NCI-H510A treated with DMSO at 0.1 percent for 48 hours (cell line): ENCODE results near the gene ELSPBP1.
"Not testable (repeated sequence)": the region's sequence is repeated elsewhere in the genome, so short reads cannot be mapped to it uniquely, and the experiment has no call there.

Source experiments
- DNase-seq: peaks from one replicate; lab custom pipeline; 2025; lab: John Stamatoyannopoulos, UW

The ELSPBP1 gene

DNA sequence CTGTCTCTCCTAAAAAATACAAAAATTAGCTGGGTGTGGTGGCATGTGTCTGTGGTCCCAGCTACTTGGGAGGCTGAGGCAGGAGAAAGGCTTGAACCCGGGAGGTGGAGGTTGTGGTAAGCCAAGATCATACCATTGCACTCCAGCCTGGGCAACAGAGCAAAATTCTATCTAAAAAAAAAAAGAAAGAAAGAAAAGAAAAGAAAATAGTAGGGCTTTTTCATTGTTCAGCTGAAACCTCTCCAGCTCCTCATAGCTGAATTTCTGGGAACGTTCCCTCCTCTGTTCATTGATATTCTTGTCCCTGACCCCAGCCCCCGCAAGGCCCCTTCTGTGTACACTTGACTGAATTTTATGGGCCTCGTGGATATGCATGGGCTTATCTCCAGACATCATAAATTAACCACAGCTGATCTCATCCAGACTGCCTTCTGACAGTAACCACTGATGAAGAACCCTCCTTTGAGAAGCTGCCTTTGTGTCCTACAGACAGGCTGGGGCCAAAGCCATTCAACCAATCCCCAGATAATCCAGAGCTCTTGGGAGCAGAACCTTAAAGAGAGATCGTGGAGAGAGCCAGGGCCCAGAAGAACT is at the start of gene ELSPBP1:
Gene ELSPBP1, plus strand, starts transcription at position 424 of the 594 bp plus-strand sequence. CDS start 14,036 bp downstream, outside the sequence.
- DNase-seq = no peak

DNA sequence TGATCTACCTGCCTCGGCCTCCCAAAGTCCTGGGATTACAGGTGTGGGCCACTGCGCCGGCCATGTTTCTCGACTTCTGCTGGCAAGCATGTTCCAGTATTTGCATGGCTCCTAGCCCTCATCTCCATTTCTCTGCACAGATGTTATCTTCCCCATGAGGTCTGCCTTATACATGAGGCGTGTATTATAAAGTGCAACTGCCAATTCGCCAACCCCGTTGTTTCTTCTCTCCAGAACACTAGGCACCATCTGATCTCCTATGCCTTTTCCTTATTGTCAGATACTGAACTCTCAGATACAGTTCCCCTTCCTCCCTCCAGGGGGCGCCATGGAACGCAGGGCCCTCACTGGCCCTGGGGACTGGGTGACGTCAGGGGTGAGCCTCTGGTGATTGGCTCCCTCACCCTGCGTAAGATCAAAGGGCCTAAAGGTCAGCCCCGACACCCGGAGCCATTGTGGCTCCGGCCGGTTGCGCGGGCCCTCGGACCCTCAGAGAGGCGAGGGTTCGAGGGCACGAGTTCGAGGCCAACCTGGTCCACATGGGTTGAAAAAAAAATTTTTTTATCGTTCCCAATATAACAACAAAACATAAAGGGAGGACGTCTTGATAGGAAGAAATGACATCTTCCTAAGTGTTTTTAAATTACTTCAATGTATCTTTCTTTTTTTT is 44.4 kb upstream of the ELSPBP1 start:
- DNase-seq = not testable (repeated sequence)

DNA sequence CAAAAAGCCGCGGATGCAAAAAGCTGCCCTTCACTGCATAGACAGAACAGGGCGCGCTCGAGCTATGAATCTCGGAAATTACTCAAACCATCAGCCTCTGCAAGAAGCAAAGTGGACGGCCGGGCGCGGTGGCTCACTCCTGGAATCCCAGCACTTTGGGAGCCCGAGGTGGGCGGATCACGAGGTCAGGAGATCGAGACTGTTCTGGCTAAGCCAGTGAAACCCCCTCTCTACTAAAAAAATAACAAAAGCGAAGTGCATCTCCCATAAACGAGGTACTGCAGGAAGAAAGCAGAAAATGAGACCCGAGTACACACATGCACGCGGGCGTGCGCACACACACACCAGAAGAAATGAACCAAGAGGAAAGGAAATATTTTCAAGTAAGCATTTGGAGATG is 42.3 kb upstream of the ELSPBP1 start:
- DNase-seq = not testable (repeated sequence)

DNA sequence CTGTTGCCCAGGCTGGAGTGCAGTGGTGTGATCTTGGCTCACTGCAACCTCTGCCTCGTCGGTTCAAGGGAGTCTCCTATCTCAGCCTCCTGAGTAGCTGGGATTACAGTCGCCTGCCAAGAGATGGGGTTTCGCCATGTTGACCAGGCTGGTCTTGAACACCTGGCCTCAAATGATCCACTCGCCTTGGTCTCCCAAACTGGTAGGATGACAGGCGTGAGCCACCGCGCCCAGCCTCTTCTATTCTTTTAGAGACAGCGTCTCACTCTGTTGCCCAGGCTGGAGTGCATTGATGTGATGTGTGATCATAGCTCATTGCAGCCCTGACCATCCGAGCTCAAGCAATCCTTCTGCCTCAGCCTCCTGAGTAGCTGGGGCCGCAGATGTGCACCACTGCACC is 38.5 kb upstream of the ELSPBP1 start:
- not testable (repeated sequence) for DNase-seq

DNA sequence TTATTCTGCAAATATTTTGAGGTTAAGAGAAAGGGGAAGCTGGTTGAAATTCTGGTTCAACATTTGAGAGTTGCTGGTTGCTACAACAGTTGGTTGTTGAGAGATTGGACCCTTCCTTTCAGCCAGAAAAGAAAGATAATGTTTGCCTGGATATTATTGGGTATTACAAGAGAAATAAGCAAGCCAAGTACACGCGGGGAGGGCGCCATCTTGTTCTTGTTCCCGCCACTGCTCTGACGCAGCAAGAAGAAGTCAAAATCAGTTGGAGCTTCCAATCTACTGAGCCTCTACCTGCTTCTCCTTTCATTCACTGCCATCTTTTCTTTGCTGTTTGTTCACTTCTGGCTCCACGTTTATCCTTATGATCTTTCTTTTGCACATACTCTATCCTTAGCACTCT is 20.9 kb upstream of the ELSPBP1 start:
- no peak for DNase-seq

DNA sequence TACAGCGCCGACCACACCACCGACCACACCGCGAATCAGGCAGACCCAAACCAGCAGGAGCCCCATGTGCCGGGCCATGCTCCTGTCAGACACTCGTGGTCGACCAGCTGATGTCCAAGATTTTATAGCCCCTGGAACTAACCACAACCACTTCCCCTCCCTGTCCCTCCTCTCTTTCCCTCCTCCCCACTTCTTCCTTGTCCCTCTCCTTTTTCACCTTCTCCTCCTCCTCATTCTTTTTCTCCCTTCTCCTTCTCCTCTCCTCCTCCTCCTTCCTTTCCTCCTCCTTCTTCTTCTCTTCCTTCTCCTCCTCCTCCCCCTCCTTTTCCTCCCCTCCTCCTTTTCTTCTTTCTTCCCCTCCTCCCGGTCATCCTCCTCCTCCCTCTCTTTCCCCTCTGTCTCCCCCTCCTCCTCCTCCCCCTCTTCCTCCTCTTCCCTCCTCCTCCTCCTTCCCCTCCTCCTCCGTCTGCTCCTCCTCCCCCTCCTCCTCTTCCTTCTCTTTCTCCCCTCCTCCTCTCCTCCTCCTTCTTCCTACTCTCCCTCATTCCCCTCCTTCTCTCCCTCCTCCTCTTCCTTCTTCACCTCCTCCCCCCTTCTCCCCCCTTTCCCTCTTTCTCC is 3.1 kb upstream of the ELSPBP1 start:
- DNase-seq = no peak

DNA sequence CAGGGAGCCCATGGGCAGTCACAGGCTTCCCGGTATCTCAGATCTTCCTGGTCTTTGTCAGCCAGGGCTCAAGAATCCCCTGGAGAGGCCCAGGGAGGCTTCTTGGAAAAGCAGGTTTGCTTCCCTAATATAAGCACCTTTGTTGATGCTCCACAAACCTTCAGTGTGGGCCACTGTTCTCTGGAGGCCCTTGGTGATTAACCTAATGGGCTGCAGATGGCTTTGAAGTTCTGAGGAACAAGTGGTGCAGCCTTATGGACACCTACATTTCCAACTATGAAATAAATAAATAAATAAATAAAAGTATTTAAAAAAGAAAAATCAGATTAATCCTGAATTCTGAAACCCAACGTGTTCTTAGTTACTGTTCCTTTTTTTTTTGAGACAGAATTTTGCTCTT is 2.4 kb upstream of the ELSPBP1 start, which contains the start of gene BSPH1:
Gene BSPH1, minus strand, starts transcription at position 101 of the 400 bp plus-strand sequence. Its CDS starts 89 bp downstream, at position 12.
- no peak for DNase-seq

DNA sequence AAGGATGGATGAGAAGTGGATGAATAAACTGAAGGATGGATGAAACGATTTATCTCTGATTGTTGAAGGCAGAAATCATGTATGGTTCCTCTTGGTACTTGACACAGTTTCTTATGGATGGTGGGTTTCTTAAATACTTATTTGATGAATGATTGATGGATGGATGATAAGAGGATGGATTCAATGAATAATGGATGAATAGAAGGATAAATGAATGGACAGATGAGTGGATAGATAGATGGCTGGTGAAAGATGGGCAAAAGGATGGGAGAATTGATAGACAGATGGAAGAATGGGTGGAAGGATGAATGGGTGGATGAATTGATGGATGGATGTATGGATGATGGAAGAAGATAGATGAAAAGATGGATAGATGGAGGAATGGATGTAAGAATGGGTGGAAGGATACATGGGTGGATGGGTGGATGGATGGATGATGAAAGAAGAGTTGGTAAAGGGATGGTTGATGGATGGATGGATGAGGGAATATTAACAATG is 1.8 kb downstream of the ELSPBP1 start:
- DNase-seq = no peak

DNA sequence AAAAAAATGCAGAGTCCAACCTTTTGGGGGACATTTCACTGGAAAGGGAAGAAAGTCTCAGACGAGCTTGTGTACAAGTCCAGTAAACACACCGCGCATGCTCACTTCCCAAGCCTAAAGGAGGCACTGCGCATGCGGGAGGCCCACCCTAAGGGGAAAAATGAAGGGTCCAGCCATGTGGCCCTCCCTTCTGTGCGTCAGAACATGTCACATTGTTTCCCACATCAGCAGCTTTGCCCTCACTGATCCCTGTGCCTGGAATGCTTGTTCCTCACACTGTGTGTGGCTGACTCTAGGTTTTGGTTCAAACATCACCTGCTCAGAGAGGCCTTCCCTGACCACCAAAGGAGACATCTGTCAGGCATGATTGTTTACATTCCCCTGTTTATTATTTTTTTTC is 4.4 kb downstream of the ELSPBP1 start:
- no peak for DNase-seq

DNA sequence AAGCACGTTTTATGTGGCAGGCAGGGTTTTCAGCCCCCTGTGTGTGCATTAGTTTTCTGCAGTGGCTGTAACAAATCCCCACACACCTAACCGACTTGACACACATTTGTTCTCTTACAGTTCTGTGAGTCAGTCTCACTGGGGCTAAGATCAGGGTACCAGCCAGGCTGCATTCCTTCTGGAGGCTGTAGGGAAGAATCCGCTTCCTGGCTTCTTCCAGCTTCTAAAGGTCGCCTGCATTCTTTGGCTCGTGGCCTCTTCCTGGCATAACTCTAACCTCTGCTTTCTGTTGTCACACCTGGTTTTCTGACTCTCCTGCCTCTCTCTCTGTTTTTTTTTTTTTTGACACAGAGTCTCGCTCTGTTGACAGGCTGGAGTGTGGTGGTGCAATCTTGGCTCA is 6.4 kb downstream of the ELSPBP1 start:
- DNase-seq = no peak

DNA sequence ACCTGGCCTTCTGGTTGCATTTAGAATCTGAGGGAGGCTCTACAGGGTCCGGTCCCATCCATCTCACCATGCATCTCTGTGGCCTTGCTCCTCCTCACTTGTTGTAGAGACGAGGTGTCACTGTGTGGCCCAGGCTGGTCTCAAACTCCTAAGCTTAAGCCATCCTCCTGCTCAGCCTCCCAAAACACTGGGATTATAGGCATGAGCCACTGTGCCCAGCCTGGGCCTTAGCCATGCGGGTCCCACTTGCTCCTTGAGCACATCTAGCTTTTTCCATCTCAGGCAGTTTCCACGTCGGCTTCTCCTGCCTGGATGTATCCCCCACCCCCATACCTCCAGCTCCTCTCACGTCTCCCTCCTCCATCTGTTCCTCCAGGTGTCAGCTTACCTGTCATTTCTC is 9.8 kb downstream of the ELSPBP1 start:
- no peak for DNase-seq

DNA sequence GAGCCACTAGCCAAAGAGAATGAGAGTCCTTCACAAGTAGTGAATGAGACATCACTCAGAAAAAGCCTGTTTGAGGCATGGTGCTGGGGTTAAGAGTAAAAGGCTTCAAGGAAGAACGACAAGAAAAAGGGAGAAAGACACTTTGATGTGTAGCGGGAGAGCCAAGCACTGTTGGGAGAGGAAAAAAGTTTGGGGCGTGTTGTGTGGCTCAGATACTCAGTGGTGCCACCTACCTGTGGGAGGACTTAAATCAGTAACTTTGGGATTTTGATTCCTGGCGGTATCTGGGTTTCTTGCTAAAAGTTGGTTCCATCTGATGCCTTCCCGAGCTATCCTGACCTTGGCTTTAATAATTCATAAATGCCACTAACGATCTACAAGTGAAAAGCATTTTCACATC is 12.3 kb downstream of the ELSPBP1 start:
- DNase-seq = no peak

DNA sequence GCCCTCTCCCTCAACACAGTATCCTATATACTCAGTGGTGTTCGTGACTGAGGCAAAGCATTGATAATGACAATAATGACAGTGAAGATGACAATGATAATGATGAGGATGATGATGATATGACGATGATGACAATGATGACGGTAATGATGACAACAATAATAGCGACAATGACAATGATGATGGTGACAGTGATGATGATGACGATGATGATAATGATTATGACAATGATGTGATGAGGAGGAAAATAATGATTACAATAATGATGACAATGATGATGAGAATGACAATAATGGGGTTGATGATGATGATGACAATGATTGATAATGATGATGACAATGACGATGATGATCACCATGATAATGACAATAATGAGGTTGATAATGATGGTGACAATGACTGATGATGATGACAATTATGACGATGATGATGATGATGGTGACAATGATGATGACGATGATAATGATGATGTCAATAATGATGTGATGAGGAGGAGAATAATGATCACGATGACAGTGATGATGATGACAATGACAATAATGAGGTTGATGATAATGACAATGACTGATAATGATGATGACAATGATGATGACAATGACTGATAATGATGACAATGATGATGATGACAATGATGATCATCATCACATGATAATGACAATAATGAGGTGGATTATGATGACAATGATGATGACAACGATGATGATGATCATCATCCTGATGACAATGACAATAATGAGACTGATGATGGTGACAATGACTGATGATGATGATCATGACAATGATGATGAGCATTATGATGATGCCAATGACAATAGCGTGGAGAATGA is 16.7 kb downstream of the ELSPBP1 start:
- DNase-seq = no peak

DNA sequence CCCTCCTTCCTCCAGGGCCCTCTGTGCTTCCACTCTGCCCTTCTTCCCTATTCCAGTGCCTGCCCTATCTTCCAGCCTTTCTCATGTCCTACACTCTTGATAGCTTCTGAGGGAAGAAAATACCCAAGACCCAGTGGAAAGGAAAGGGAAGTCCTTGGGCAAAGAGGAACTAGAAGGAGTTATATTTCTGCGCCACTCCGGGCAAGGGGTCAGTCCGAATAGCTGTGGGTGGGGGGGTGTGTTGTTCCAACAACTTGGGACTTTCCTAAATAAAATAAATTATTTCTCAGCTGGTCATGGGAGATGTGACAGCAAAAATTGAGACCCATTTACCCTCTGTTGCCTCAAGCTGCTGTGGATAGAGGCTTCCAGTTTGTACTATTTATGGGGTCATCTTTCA is 26.3 kb downstream of the ELSPBP1 start:
- DNase-seq = no peak

DNA sequence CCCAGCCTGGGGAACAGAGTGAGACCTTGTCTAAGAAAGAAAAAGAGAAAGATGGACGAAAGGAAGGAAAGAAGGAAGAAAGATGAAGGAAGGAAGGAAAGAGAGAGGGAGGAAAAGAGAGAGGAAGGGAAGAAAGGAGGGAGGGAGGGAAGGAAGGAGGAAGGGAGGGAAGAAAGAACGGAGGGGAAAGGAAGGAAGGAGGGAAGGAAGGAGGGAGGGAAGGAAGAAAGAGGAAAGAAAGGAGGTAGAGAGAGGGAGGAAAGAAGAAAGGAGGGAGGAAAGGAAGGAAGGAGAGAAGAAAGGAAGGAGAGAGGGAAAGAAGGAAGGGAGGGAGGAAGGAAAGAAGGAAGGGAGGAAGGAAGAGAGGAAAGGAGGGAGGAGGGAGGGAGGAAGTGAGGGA is 28.6 kb downstream of the ELSPBP1 start:
- no peak for DNase-seq

DNA sequence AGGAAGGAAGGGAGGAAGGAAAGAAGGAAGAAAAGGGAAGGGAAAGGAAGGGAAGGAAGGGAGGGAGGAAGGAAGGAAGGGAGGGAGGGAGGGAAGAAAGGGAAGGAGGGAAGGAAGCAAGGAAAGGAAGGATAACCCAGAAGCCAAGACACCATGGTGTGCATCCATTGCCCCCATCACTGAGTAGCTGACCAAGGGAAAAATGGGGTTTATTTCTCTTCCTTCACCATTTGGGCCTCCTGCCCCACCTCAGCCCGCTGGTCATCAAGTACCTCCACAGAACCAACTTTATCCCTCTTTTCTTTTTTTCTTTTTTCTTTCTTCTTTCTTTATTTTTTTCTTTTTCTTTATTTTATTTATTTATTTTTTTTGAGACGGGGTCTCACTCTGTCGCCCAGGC is 29.1 kb downstream of the ELSPBP1 start:
- DNase-seq = no peak

DNA sequence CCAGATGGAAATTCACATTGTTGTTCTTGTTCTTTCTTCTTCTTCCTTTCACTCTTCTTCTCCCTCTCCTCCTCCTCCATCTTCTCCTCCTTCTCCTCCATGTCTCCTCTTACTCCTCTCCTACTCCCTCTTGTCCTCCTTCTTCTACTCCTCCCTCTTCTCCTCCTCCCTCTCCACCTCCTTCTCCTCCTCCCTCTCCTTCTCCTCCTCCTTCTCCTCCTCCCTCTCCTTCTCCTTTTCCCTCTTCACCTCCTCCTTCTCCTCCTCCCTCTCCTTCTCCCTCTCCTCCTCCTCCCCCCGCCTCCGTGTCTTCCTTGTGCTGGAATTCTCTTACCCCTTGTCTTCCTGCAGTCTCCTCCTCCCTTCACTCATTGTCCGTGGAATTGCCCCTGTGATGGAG is 31.0 kb downstream of the ELSPBP1 start:
- DNase-seq = no peak

DNA sequence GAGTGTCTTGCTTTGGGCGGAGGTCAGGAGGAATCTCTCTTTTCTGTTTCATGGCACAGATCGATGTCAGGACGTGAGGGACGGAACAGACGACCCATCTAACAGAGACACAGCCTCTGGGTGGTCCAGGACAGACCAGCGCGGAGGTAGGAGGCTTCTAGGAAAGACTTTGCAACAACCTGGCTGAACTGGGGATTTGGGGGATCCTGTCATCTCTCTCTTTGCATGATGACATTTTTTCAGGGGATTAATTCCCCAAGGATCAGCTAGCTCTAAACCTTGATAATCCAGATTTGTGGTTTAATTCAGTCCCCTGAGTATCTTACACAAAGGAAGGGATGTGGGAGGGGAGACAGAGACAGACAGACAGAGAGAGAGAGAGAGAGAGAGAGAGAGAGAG is 35.0 kb downstream of the ELSPBP1 start:
- no peak for DNase-seq

DNA sequence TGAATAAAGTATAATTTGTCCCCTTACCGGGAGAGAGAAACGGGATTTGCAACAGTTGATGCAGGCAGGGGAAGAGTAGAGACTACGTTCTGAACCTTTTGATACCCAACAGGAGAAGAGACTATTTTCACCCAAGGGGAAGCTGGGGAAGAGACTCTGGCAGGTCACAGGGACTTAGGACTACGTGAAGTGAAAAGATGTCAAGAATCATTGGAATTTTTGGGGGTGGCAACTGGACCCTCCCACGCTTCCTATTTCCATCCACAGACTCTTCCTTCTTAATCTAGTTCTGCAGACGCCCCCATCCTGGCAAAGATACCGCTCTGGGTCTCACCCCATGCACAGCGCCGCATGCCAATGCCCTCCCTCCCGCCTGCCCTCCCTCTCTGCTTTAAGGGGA is 35.6 kb downstream of the ELSPBP1 start:
- no peak for DNase-seq

DNA sequence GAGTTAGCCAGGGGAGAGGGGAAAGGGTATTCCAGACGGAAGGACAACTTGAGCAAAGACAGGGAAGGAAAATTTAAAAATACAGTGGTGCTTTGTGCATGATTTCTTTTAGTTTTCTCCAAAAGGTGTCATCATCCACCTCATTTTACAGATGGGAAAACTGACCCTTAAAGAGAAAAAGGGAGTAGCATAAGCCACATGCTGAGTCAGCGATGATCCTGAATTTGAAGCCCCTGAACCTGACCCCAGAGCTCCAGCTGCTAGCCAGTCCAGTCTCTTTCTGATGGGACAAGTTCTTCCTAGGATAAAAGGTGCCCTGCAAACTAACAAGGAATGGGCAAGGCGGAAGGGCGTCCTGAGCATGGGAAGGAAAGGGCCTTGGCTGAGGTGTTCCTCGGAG is 39.2 kb downstream of the ELSPBP1 start:
- DNase-seq = no peak

DNA sequence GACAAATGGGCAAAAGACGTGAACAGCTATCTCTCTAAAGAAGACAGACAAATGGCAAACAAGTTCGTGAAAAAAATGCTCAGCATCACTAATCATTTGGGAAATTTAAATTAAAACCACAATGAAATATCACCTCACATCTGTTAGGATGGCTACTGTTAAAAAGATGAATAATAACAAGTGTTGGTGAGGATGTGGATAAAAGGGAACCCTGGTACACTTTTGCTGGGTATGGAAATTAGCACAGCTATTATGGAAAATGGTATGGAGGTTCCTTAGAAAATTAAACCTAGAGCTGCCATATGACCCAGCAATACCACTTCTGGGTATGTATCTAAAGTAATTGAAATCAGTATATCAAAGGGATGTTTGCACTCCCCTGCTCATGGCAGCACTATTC is 42.3 kb downstream of the ELSPBP1 start:
- no peak for DNase-seq

DNA sequence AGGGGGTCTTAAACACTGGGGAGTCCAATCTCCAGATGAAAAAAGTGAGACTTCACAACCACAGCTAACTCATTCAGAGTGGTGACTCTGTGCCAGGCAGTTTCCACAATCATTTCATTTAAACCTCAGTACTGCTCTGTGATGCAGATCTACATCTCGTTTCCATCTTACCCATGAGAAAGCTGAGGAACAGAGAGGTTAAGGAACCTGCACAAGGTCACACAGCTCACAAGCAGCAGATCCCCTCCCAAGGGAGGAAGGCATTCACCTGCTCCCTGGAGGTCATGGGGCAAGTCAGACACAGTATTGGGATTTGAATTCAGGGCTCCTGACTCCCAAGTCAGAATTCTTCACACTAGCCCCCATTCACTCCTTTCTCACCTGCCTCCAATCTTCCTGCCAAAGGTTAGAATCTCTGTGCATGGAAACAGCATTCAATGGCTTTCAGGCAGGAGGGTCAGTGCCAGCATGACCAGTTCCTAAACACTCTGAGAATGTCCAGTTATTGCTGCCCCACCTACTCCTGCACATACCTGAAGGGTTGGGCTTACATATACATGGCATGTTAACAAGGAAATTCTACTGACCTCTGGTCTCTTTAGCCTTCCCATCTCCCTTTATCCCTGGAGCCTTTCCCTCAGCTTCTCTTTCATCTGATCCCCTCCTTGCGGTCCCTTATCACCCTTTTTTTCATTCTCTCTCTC is 47.6 kb downstream of the ELSPBP1 start:
- no peak for DNase-seq
